ENCODE measurements around the gene ZNF536.

Gene ZNF536

DNA sequence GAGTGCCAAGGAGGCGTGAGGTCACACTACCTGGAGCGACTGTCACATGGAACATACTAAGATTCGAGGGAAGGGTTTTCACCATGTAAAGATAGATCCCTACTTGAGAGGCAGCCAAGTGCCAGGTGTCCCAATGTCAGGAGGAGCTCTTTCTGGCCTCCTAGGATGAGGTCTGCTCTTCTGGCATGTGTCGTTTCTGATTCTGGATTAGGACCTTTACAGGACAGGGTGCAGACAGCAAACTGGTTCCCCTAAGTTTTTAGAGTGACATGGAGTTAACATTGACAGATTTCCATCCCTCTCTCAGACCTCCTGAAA, 75.3 kb downstream of the ZNF536 start:
- no peak for TF ChIP-seq POLR2A (IDR thresholded peaks at IDR 0.05; ENCODE audit: extremely low read depth, insufficient read length)
- TF ChIP-seq, protein P1, sequence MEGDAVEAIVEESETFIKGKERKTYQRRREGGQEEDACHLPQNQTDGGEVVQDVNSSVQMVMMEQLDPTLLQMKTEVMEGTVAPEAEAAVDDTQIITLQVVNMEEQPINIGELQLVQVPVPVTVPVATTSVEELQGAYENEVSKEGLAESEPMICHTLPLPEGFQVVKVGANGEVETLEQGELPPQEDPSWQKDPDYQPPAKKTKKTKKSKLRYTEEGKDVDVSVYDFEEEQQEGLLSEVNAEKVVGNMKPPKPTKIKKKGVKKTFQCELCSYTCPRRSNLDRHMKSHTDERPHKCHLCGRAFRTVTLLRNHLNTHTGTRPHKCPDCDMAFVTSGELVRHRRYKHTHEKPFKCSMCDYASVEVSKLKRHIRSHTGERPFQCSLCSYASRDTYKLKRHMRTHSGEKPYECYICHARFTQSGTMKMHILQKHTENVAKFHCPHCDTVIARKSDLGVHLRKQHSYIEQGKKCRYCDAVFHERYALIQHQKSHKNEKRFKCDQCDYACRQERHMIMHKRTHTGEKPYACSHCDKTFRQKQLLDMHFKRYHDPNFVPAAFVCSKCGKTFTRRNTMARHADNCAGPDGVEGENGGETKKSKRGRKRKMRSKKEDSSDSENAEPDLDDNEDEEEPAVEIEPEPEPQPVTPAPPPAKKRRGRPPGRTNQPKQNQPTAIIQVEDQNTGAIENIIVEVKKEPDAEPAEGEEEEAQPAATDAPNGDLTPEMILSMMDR (IDR thresholded peaks at IDR 0.05; ENCODE audit: low read depth, low read length): no peak
- DNase-seq (ENCODE audit: low read depth): no peak
- H3K4me3 ChIP-seq (ENCODE audit: low read depth, low read length): no peak overlapping the region

DNA sequence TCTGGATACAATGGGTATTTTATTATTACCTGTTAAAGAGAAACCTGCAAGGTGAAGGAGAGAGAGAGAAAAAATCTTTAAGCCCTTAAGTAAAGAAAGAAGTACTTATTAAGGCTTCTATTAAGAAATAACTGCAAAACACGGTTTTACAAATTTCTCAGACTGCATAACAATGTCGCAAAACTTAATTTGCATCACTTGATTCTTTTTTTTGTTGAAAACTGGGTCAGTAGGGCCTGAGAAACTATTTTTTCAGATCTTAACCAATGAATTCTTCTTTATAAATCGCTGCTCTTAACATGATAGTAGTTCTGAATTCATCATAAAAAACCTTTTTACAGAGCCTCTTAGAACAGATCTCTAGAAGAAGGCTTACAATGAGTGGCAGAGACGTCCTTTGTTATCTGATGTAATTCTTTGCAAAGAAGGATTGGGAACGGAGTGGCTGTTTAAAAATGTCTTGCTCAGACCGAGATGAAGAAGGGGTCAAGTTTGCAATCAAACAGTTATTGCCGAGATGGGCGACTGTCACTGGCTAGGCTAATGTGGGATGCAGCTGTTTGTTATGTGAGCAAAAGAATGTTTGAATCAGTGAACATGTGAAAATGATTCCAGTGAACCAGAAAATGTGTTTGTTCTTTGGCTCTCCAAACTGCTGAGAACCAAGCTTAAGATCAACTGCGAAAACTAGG, 76.3 kb downstream of the ZNF536 start:
- DNase-seq (ENCODE audit: low read depth): no peak
- TF ChIP-seq, protein P2, sequence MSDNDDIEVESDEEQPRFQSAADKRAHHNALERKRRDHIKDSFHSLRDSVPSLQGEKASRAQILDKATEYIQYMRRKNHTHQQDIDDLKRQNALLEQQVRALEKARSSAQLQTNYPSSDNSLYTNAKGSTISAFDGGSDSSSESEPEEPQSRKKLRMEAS (IDR thresholded peaks at IDR 0.05; ENCODE audit: low read depth, low read length): no peak
- no peak for TF ChIP-seq POLR2A (IDR thresholded peaks at IDR 0.05; ENCODE audit: extremely low read depth, insufficient read length)
- TF ChIP-seq, protein P1 (IDR thresholded peaks at IDR 0.05; ENCODE audit: low read depth, low read length): no peak
- no peak overlapping the region for H3K4me3 ChIP-seq (ENCODE audit: low read depth, low read length)

DNA sequence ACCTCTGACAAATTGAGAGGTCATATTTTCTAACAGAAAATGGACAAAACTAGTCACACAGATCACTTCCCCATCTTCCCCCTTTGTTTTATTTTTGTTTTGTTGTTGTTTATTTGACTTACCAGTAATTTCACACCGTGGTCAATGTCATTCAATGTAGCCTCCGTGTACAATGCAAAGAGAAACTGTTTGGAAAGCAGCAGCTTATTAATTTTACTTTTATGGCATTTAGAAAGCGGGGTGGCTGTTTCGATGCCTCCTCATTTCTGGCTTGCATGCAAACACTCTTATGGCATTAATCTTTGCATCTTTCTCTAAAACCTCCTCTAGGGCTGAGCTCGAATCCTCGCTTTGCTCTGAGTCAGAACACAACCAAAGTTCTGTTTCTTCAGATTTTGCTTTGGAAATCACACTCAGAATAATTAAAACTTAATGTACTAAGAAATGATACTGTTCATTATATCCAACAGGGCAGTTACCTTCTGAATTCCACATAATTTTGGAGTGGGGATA, 77.0 kb downstream of the ZNF536 start:
- TF ChIP-seq MYC (IDR thresholded peaks at IDR 0.05; ENCODE audit: low read depth, low read length) (no peak), POLR2A (IDR thresholded peaks at IDR 0.05; ENCODE audit: extremely low read depth, insufficient read length) (no peak)
- TF ChIP-seq, protein P2 (IDR thresholded peaks at IDR 0.05; ENCODE audit: low read depth, low read length): no peak
- TF ChIP-seq, protein P1 (IDR thresholded peaks at IDR 0.05; ENCODE audit: low read depth, low read length): no peak
- no peak for DNase-seq (ENCODE audit: low read depth)
- no peak overlapping the region for H3K4me3 ChIP-seq (ENCODE audit: low read depth, low read length)

DNA sequence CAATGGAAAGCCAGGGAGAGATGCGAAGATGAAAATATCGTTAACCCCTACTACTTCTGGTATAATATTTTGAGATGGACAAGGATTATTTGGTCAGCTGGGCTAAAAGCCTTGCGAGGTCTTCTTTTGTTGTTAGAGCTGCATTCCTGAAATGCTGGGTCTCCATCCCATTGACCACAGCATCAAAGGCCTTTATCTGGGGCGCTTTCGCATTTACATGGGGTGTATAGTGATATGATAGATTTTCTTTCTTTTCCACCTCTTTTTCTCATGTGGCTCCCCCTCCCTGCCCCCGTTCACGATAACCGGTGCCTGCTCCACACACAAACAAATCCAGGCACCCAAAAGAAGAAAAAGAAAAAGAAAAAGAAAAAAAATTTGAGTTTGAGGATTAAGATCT, 77.5 kb downstream of the ZNF536 start:
- no peak for DNase-seq (ENCODE audit: low read depth)
- TF ChIP-seq POLR2A (IDR thresholded peaks at IDR 0.05; ENCODE audit: extremely low read depth, insufficient read length): no peak
- TF ChIP-seq, protein P2 (IDR thresholded peaks at IDR 0.05; ENCODE audit: low read depth, low read length): no peak
- TF ChIP-seq MYC (IDR thresholded peaks at IDR 0.05; ENCODE audit: low read depth, low read length): no peak
- TF ChIP-seq, protein P1 (IDR thresholded peaks at IDR 0.05; ENCODE audit: low read depth, low read length): no peak
- no peak overlapping the region for H3K4me3 ChIP-seq (ENCODE audit: low read depth, low read length)

DNA sequence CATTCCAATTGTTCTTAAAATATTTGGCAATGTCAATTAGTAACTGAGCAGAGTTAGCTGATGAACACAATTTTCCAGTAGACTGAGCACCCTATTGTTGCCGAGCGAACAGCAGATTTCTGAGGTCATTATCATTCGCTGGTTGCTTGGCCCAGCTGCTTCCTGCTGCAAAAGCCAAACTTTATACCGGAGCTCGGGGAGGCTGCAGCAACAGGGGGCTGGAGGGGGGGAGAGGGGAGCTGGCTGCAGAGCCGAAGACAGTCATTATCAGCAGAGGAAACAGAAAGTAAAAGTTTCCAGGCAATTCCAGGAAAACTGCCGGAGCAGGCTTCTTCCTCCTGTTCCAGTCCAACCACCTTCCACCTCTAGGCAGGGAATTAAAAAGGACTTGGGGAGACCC, 77.9 kb downstream of the ZNF536 start:
- TF ChIP-seq MYC (IDR thresholded peaks at IDR 0.05; ENCODE audit: low read depth, low read length) (no peak), POLR2A (IDR thresholded peaks at IDR 0.05; ENCODE audit: extremely low read depth, insufficient read length) (no peak)
- TF ChIP-seq, protein P2 (IDR thresholded peaks at IDR 0.05; ENCODE audit: low read depth, low read length): no peak
- TF ChIP-seq, protein P1 (IDR thresholded peaks at IDR 0.05; ENCODE audit: low read depth, low read length): no peak
- H3K4me3 ChIP-seq (ENCODE audit: low read depth, low read length): no peak overlapping the region
- no peak for DNase-seq (ENCODE audit: low read depth)
